Lower leg skin (tissue), 3 donors: ENCODE measurements around the gene DICER1.

ENCODE experiments used
- CTCF ChIP-seq, 3 donors: fragments of 450-650 bp; IDR thresholded peaks; one replicate each; pipeline ENCODE4 v1.5.1; 2016; ENCODE audit warnings: antibody characterized with exemption in 3 of 3, mild to moderate bottlenecking in 3 of 3, moderate library complexity in 2 of 3
- POLR2A ChIP-seq, 2 donors: fragments of 450-650 bp; IDR thresholded peaks; one replicate each; pipeline ENCODE4 v1.6.1; 2016 to 2017; ENCODE audit warnings: antibody characterized with exemption in 2 of 2, mild to moderate bottlenecking in 1 of 2, moderate library complexity in 1 of 2

- TF ChIP-seq POLR2A (IDR thresholded peaks at IDR 0.05) (no peak), CTCF (IDR thresholded peaks at IDR 0.05) (no peak)
Observed at GRCh38 chr14:95065411-95065810, 91.9 kb downstream of the DICER1 start.
